ENCODE measurements around the gene SOWAHD.
"Not testable (repeated sequence)": the region's sequence is repeated elsewhere in the genome, so short reads cannot be mapped to it uniquely, and the experiment has no call there.

SOWAHD gene

DNA sequence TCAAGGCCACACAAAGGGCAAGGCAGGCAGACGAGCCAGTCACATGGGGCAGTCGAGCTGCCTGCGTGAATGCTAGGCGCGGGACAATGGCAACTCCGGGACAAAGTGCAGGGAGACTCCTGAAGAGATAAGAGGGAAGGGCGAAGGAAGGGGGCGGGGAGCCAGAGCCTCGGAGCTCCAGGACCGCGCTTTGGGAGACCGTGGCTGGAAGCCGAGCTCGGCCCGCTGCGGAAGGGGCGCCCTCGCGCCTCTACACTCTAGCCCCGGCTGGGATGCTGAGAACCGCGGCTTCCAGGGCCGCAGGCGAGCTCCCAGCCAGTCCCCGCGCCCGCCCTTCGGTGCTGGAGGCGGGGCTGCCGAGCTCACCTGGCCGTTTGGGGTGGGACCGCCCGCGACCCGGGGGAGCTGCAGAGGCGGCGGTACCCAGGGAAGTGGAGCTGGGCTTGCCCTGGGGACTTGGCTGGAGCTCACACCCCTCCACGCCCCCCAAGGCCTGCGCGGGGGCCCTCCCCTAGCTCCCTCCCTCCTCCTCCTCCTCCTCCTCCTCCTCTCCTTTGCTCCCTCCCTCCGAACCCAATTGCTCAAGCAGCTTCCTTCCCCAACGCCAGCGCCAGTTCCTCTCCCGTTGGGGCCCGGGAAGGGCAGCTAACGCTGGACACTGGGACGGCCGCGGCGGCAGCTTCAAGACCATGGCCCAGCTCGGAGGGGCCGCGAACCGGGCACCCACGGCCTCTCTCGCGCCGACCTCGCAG lies at the start of gene SOWAHD:
TSS of gene SOWAHD (plus strand) at position 610 of the 752 bp plus-strand sequence. CDS start at position 690, 80 bp downstream.
- TF ChIP-seq GATA1 (IDR thresholded peaks at IDR 0.05; ENCODE audit: low read depth, low read length): no peak
- TF ChIP-seq POLR2A (IDR thresholded peaks at IDR 0.05; ENCODE audit: low read length): no peak
- no peak for DNase-seq

GRCh38 chrX:119708936-119709335 lies 49.5 kb upstream of the SOWAHD start:
- no peak for TF ChIP-seq GATA1 (IDR thresholded peaks at IDR 0.05; ENCODE audit: low read depth, low read length)
- TF ChIP-seq POLR2A (IDR thresholded peaks at IDR 0.05; ENCODE audit: low read length): no peak
- DNase-seq: no peak

GRCh38 chrX:119709630-119710029 lies 48.8 kb upstream of the SOWAHD start:
- no peak for TF ChIP-seq POLR2A (IDR thresholded peaks at IDR 0.05; ENCODE audit: low read length)
- TF ChIP-seq GATA1 (IDR thresholded peaks at IDR 0.05; ENCODE audit: low read depth, low read length): no peak
- DNase-seq: no peak

- no peak for DNase-seq
- TF ChIP-seq POLR2A (IDR thresholded peaks at IDR 0.05; ENCODE audit: low read length): no peak
- no peak for TF ChIP-seq GATA1 (IDR thresholded peaks at IDR 0.05; ENCODE audit: low read depth, low read length)
These were observed 36.9 kb upstream of the SOWAHD start for GRCh38 chrX:119721487-119721886.

- TF ChIP-seq GATA1 (IDR thresholded peaks at IDR 0.05; ENCODE audit: low read depth, low read length) (no peak), POLR2A (IDR thresholded peaks at IDR 0.05; ENCODE audit: low read length) (no peak)
- DNase-seq: no peak
These were observed 36.5 kb upstream of the SOWAHD start for GRCh38 chrX:119721926-119722325.

GRCh38 chrX:119726900-119727555 lies 31.4 kb upstream of the SOWAHD start:
- DNase-seq: no peak
- no peak for TF ChIP-seq GATA1 (IDR thresholded peaks at IDR 0.05; ENCODE audit: low read depth, low read length)
- no peak for TF ChIP-seq POLR2A (IDR thresholded peaks at IDR 0.05; ENCODE audit: low read length)

- no peak for DNase-seq
- TF ChIP-seq GATA1 (IDR thresholded peaks at IDR 0.05; ENCODE audit: low read depth, low read length) (no peak), POLR2A (IDR thresholded peaks at IDR 0.05; ENCODE audit: low read length) (no peak)
These were observed 29.9 kb upstream of the SOWAHD start for GRCh38 chrX:119728487-119728886.

DNA sequence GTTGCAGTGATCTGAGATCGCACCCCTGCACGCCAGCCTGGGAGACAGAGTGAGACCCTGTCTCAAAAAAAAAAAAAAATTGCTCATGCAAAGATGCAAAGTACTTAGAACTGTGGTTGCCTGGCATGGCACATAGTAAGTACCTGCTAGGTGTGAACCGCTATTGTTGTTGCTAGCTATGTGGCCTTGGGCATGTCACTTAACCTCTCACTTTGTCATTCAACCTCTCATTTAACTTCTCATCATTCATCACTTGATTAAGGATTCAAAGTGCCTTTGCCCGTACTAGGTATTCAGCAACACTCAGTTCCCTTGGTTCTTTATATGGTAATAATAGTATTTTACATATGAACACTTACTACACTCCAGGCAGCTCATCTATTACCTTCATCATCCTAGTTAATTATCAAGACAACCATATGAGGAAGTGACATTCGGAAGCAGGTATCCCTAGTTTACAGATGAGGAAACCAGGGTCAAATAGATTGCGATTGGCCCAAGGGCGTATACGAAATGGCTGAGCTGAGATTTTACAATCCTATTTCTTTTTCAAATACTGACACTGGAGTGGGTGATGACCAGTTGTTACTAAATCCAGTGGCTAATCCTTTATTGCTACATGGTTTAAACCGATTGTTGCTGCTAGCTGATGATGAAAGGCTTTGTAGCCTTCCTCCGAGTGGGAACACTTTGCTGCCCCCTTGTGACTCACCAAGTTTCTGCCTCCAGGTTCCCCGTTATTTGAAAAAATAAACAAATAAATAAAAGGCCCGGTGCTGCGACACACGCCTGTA lies 28.8 kb upstream of the SOWAHD start:
- no peak for TF ChIP-seq POLR2A (IDR thresholded peaks at IDR 0.05; ENCODE audit: low read length)
- TF ChIP-seq GATA1 (IDR thresholded peaks at IDR 0.05; ENCODE audit: low read depth, low read length): no peak
- DNase-seq: peak; percentile 50 to 77

DNA sequence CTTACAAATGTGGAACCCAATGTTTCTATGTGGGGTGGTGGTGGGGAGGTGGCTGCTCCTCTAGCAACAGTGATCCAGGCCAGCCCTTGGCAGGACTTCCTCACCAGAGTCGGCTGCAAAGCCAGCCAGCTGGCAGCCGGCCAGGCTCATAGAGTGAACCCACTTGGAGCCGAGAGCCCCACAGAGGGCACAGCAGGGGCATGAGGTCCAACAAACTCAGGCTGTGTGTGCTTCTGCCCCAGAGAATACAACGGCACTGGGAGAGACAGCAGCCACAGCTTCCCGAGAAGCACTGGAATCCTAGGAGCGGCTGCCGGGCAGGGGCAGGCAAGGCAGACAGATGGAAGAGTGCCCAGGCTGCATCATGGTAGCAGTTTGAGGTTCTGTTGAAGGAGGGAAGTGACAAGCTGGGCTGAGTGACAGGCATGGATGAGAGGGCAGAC lies 23.5 kb upstream of the SOWAHD start:
- TF ChIP-seq GATA1 (IDR thresholded peaks at IDR 0.05; ENCODE audit: low read depth, low read length) (no peak), POLR2A (IDR thresholded peaks at IDR 0.05; ENCODE audit: low read length) (no peak)
- no peak for DNase-seq

DNA sequence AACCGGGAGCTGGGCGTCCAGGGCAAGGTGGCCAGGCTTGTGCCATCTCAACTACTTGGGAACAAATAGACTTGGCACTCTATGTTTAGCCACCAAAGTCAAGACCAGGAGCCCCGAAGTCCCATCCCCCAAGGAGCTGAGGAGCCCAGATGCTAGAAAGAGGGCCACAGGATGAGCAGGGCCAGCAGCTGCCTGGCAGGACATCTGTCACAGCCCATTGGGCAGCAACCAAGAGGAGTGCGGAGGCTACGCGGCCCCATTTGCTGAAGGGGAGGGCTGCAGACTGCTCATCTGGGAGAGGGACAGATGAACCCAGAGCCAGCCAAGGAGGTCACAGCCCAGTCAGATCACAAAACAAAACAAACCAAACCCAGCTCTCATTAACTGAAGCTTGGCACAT lies 22.9 kb upstream of the SOWAHD start:
- TF ChIP-seq POLR2A (IDR thresholded peaks at IDR 0.05; ENCODE audit: low read length): no peak
- TF ChIP-seq GATA1 (IDR thresholded peaks at IDR 0.05; ENCODE audit: low read depth, low read length): no peak
- DNase-seq: no peak

GRCh38 chrX:119736206-119736764 lies 22.1 kb upstream of the SOWAHD start:
- no peak for TF ChIP-seq POLR2A (IDR thresholded peaks at IDR 0.05; ENCODE audit: low read length)
- TF ChIP-seq GATA1 (IDR thresholded peaks at IDR 0.05; ENCODE audit: low read depth, low read length): no peak
- no peak for DNase-seq

- no peak for TF ChIP-seq GATA1 (IDR thresholded peaks at IDR 0.05; ENCODE audit: low read depth, low read length)
- no peak for TF ChIP-seq POLR2A (IDR thresholded peaks at IDR 0.05; ENCODE audit: low read length)
- no peak for DNase-seq
These were observed 19.6 kb upstream of the SOWAHD start for GRCh38 chrX:119738742-119739141.

DNA sequence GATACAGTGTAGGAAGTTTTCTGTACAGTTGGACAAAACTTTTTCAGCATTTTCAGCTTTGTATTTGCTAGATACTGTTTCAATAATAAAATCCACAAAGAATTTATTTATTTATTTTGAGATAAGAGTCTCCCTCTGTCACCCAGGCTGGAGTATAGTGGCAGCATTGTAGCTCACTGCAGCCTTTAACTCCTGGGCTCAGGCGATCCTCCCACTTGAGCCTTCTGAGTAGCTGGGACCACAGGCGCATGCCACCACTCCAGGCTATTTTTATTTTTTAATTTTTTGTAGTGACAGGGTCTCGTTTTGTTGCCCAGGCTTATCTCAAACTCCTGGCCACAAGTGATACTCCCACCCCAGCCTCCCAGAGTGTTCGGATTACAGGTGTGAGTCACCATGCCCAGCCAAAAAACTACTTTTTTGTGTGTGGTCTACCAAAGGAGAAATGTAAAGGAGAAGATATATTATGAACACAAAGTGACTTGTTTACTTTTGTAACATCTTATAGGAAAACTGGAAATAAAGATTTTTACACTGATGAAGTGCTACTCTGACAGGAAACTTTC lies 13.0 kb upstream of the SOWAHD start:
- no peak for DNase-seq
- TF ChIP-seq POLR2A (IDR thresholded peaks at IDR 0.05; ENCODE audit: low read length): no peak
- TF ChIP-seq GATA1 (IDR thresholded peaks at IDR 0.05; ENCODE audit: low read depth, low read length): no peak

- DNase-seq: not testable (repeated sequence)
These were observed 8.3 kb upstream of the SOWAHD start for GRCh38 chrX:119750131-119750530.

DNA sequence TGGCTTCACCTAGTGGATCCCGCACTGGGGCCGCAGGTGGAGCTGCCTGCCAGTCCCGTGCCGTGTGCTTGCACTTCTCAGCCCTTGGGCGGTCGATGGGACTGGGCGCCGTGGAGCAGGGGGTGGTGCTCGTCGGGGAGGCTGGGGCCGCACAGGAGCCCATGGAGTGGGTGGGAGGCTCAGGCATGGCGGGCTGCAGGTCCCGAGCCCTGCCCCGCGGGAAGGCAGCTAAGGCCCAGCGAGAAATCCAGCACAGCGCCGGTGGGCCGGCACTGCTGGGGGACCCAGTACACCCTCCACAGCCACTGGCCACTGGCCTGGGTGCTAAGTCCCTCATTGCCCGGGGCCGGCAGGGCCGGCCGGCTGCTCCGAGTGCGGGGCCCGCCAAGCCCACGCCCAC lies 7.6 kb upstream of the SOWAHD start:
- DNase-seq: not testable (repeated sequence)

Measured in erythroblast (primary cell).